ENCODE data around the gene KCNA5. TPM values are rescaled to one million over a fixed set of nuclear protein-coding genes. Genes with fewer than 3 reads are reported as not detected.

KCNA5 gene
- not detected for total RNA-seq
- not detected for polyA plus RNA-seq
- not detected for total RNA-seq

GRCh38 chr12:5043589-5044419 is at the start of gene KCNA5:
TSS of gene KCNA5 (plus strand) at chr12:5043879. CDS start at chr12:5044148, 269 bp downstream.
- no peak within 1 kb of the TSS for H3K27ac Mint-ChIP-seq
- peaks cover 0 to 6% of the 10 kb centered on the region in 2 donors for H3K27me3 ChIP-seq (ENCODE audit: control insufficient read depth in 2 of 2, insufficient read depth in 2 of 2, low read length in 2 of 2)
- no peak for DNase-seq
- peaks cover 0 to 4% (median 0%) of the 10 kb centered on the region in 11 donors for H3K9me3 Mint-ChIP-seq
- no peak within 1 kb of the TSS for H3K4me3 Mint-ChIP-seq
- H3K36me3 Mint-ChIP-seq, result peaks cover 0 to 10% (median 0%) of the 10 kb centered on the region in 5 donors
- no peaks in the 10 kb centered on the region for H3K36me3 ChIP-seq (ENCODE audit: control insufficient read depth in 2 of 3, insufficient read depth in 3 of 3, low read length in 3 of 3)
- no peaks in the 10 kb centered on the region for H3K4me1 Mint-ChIP-seq
- intact Hi-C loops (cut with micrococcal nuclease), result no loop called here
- no peaks in the 10 kb centered on the region for H3K9me3 ChIP-seq (ENCODE audit: control insufficient read depth in 2 of 3, low read length in 3 of 3)
- no peak within 1 kb of the TSS for H3K27ac ChIP-seq (ENCODE audit: low read depth, low read length)
- H3K4me1 ChIP-seq (ENCODE audit: control insufficient read depth in 2 of 2, insufficient read depth in 2 of 2, low read length in 2 of 2), result no peaks in the 10 kb centered on the region
- H3K27me3 Mint-ChIP-seq, result peaks cover 49 to 69% (median 59%) of the 10 kb centered on the region in 5 donors
- H3K4me3 ChIP-seq (ENCODE audit: low read length), result no peak within 1 kb of the TSS
- ATAC-seq, result no peak
- POLR2A ChIA-PET, result no interaction called here
- CTCF ChIA-PET, result no interaction called here

GRCh38 chr12:4994622-4995021 is 49.1 kb upstream of the KCNA5 start:
- Histone ChIP-seq H3K36me3 (ENCODE audit: control insufficient read depth in 2 of 3, insufficient read depth in 3 of 3, low read length in 3 of 3) (no peaks in the 10 kb centered on the region), H3K27ac (ENCODE audit: low read depth, low read length) (no peak overlapping the region), H3K9me3 (ENCODE audit: control insufficient read depth in 2 of 3, low read length in 3 of 3) (no peaks in the 10 kb centered on the region), H3K4me1 (ENCODE audit: control insufficient read depth in 2 of 2, insufficient read depth in 2 of 2, low read length in 2 of 2) (no peaks in the 10 kb centered on the region), H3K4me3 (ENCODE audit: low read length) (no peak overlapping the region), H3K27me3 (ENCODE audit: control insufficient read depth in 2 of 2, insufficient read depth in 2 of 2, low read length in 2 of 2) (no peaks in the 10 kb centered on the region)
- POLR2A ChIA-PET, result no interaction called here
- intact Hi-C loops (cut with micrococcal nuclease), result no loop called here
- Mint-ChIP-seq H3K4me3 (no peak overlapping the region), H3K27ac (no peak overlapping the region), H3K36me3 (no peaks in the 10 kb centered on the region), H3K4me1 (no peaks in the 10 kb centered on the region), H3K9me3 (no peaks in the 10 kb centered on the region), H3K27me3 (peaks cover 14 to 42% (median 33%) of the 10 kb centered on the region in 5 donors)
- DNase-seq, result no peak
- CTCF ChIA-PET, result no interaction called here
- ATAC-seq, result no peak

GRCh38 chr12:4996714-4997113 is 47.0 kb upstream of the KCNA5 start:
- no peak overlapping the region for H3K27ac Mint-ChIP-seq
- Histone ChIP-seq H3K9me3 (ENCODE audit: control insufficient read depth in 2 of 3, low read length in 3 of 3) (no peaks in the 10 kb centered on the region), H3K27ac (ENCODE audit: low read depth, low read length) (no peak overlapping the region), H3K4me3 (ENCODE audit: low read length) (no peak overlapping the region), H3K36me3 (ENCODE audit: control insufficient read depth in 2 of 3, insufficient read depth in 3 of 3, low read length in 3 of 3) (no peaks in the 10 kb centered on the region), H3K4me1 (ENCODE audit: control insufficient read depth in 2 of 2, insufficient read depth in 2 of 2, low read length in 2 of 2) (no peaks in the 10 kb centered on the region), H3K27me3 (ENCODE audit: control insufficient read depth in 2 of 2, insufficient read depth in 2 of 2, low read length in 2 of 2) (no peaks in the 10 kb centered on the region)
- peaks cover 13 to 50% (median 25%) of the 10 kb centered on the region in 5 donors for H3K27me3 Mint-ChIP-seq
- DNase-seq (no peak), ATAC-seq (no peak)
- CTCF ChIA-PET, result no interaction called here
- H3K36me3 Mint-ChIP-seq, result no peaks in the 10 kb centered on the region
- no peaks in the 10 kb centered on the region for H3K9me3 Mint-ChIP-seq
- H3K4me3 Mint-ChIP-seq, result no peak overlapping the region
- POLR2A ChIA-PET, result no interaction called here
- H3K4me1 Mint-ChIP-seq, result no peaks in the 10 kb centered on the region
- intact Hi-C loops (cut with micrococcal nuclease), result no loop called here

- no peaks in the 10 kb centered on the region for H3K27me3 ChIP-seq (ENCODE audit: control insufficient read depth in 2 of 2, insufficient read depth in 2 of 2, low read length in 2 of 2)
- ATAC-seq, result no peak
- H3K27ac ChIP-seq (ENCODE audit: low read depth, low read length), result no peak overlapping the region
- Mint-ChIP-seq H3K4me1 (no peaks in the 10 kb centered on the region), H3K36me3 (no peaks in the 10 kb centered on the region), H3K27me3 (peaks cover 6 to 47% (median 24%) of the 10 kb centered on the region in 5 donors), H3K27ac (no peak overlapping the region), H3K9me3 (no peaks in the 10 kb centered on the region), H3K4me3 (no peak overlapping the region)
- no peaks in the 10 kb centered on the region for H3K36me3 ChIP-seq (ENCODE audit: control insufficient read depth in 2 of 3, insufficient read depth in 3 of 3, low read length in 3 of 3)
- DNase-seq, result no peak
- ChIA-PET POLR2A (no interaction called here), CTCF (no interaction called here)
- no peaks in the 10 kb centered on the region for H3K9me3 ChIP-seq (ENCODE audit: control insufficient read depth in 2 of 3, low read length in 3 of 3)
- H3K4me1 ChIP-seq (ENCODE audit: control insufficient read depth in 2 of 2, insufficient read depth in 2 of 2, low read length in 2 of 2), result no peaks in the 10 kb centered on the region
- no peak overlapping the region for H3K4me3 ChIP-seq (ENCODE audit: low read length)
- intact Hi-C loops (cut with micrococcal nuclease), result no loop called here
These were observed 45.7 kb upstream of the KCNA5 start for GRCh38 chr12:4997939-4998338.

GRCh38 chr12:5000204-5000603 is 43.5 kb upstream of the KCNA5 start:
- ChIA-PET CTCF (no interaction called here), POLR2A (no interaction called here)
- H3K27ac Mint-ChIP-seq, result no peak overlapping the region

GRCh38 chr12:5000658-5001385 is 42.9 kb upstream of the KCNA5 start:
- intact Hi-C loops (cut with micrococcal nuclease), result no loop called here
- H3K4me3 ChIP-seq (ENCODE audit: low read length), result no peak overlapping the region
- H3K36me3 ChIP-seq (ENCODE audit: control insufficient read depth in 2 of 3, insufficient read depth in 3 of 3, low read length in 3 of 3), result no peaks in the 10 kb centered on the region
- H3K9me3 ChIP-seq (ENCODE audit: control insufficient read depth in 2 of 3, low read length in 3 of 3), result no peaks in the 10 kb centered on the region
- H3K36me3 Mint-ChIP-seq, result no peaks in the 10 kb centered on the region
- ATAC-seq, result no peak
- DNase-seq, result no peak
- no peaks in the 10 kb centered on the region for H3K4me1 Mint-ChIP-seq
- peaks cover 8 to 39% (median 30%) of the 10 kb centered on the region in 5 donors for H3K27me3 Mint-ChIP-seq
- H3K9me3 Mint-ChIP-seq, result no peaks in the 10 kb centered on the region
- no peak overlapping the region for H3K4me3 Mint-ChIP-seq
- H3K27me3 ChIP-seq (ENCODE audit: control insufficient read depth in 2 of 2, insufficient read depth in 2 of 2, low read length in 2 of 2), result no peaks in the 10 kb centered on the region
- no peaks in the 10 kb centered on the region for H3K4me1 ChIP-seq (ENCODE audit: control insufficient read depth in 2 of 2, insufficient read depth in 2 of 2, low read length in 2 of 2)
- H3K27ac Mint-ChIP-seq, result no peak overlapping the region
- POLR2A ChIA-PET, result no interaction called here
- no peak overlapping the region for H3K27ac ChIP-seq (ENCODE audit: low read depth, low read length)
- CTCF ChIA-PET, result no interaction called here

More at GRCh38 chr12:5000204-5000603, 43.5 kb upstream of the KCNA5 start:
- H3K36me3 Mint-ChIP-seq, result no peaks in the 10 kb centered on the region
- Histone ChIP-seq H3K36me3 (ENCODE audit: control insufficient read depth in 2 of 3, insufficient read depth in 3 of 3, low read length in 3 of 3) (no peaks in the 10 kb centered on the region), H3K4me3 (ENCODE audit: low read length) (no peak overlapping the region), H3K27me3 (ENCODE audit: control insufficient read depth in 2 of 2, insufficient read depth in 2 of 2, low read length in 2 of 2) (no peaks in the 10 kb centered on the region), H3K4me1 (ENCODE audit: control insufficient read depth in 2 of 2, insufficient read depth in 2 of 2, low read length in 2 of 2) (no peaks in the 10 kb centered on the region), H3K9me3 (ENCODE audit: control insufficient read depth in 2 of 3, low read length in 3 of 3) (no peaks in the 10 kb centered on the region), H3K27ac (ENCODE audit: low read depth, low read length) (no peak overlapping the region)
- DNase-seq (no peak), ATAC-seq (no peak)
- peaks cover 4 to 37% (median 29%) of the 10 kb centered on the region in 5 donors for H3K27me3 Mint-ChIP-seq
- H3K4me1 Mint-ChIP-seq, result no peaks in the 10 kb centered on the region
- H3K9me3 Mint-ChIP-seq, result no peaks in the 10 kb centered on the region
- intact Hi-C loops (cut with micrococcal nuclease), result no loop called here
- no peak overlapping the region for H3K4me3 Mint-ChIP-seq
